Fibroblast of lung (primary cell): ENCODE data around the gene SIPA1. TPM values are rescaled to one million over a fixed set of nuclear protein-coding genes. Genes with fewer than 3 reads are reported as not detected.

Source experiments
- DNase-seq, 2 donors: peaks; one replicate each; pipeline versions ENCODE4 v3.0.0 to v3.0.0-alpha.2; 2010; ENCODE audit warnings: low read depth in 2 of 2
- H2AFZ ChIP-seq: 2 replicates; pipeline ENCODE4 v1.5.1; 2012; ENCODE audit warnings: low read length, control low read depth, inconsistent platforms
- H3K27ac ChIP-seq: 2 replicates; pipeline ENCODE4 v1.5.1; 2011; ENCODE audit warnings: low read length, control low read depth; ENCODE audit not compliant: insufficient read depth
- H3K27me3 ChIP-seq: 2 replicates; pipeline ENCODE4 v1.5.1; 2011; ENCODE audit warnings: mild to moderate bottlenecking, low read length; ENCODE audit not compliant: control insufficient read depth, insufficient read depth
- H3K36me3 ChIP-seq: 2 replicates; pipeline ENCODE4 v1.5.1; 2011; ENCODE audit warnings: low read length; ENCODE audit not compliant: control insufficient read depth, insufficient read depth
- H3K4me1 ChIP-seq: 2 replicates; pipeline ENCODE4 v1.5.1; 2011; ENCODE audit warnings: low read length; ENCODE audit not compliant: control insufficient read depth, insufficient read depth; ENCODE audit errors: extremely low read depth
- H3K4me2 ChIP-seq: 2 replicates; pipeline ENCODE4 v1.5.1; 2011; ENCODE audit warnings: low read length, control low read depth; ENCODE audit not compliant: insufficient read depth; ENCODE audit errors: extremely low read depth
- H3K4me3 ChIP-seq, 4 experiments: fragments of 200-600 bp in 1 of 4; sonication (generic) in 1 of 4; replicated peaks in 1 of 4; 2 replicates each; pipeline ENCODE4 v1.5.1; 2011 to 2016; ENCODE audit warnings: low read length in 4 of 4, low read depth in 3 of 4, mild to moderate bottlenecking in 3 of 4, control low read depth in 2 of 4, inconsistent platforms in 1 of 4, mixed read lengths in 1 of 4; ENCODE audit not compliant: insufficient read depth in 1 of 4; ENCODE audit errors: control extremely low read depth in 1 of 4
- H3K79me2 ChIP-seq: 2 replicates; pipeline ENCODE4 v1.5.1; 2012; ENCODE audit warnings: mild to moderate bottlenecking, low read length, inconsistent platforms; ENCODE audit not compliant: control insufficient read depth, insufficient read depth
- H3K9ac ChIP-seq: 2 replicates; pipeline ENCODE4 v1.5.1; 2011; ENCODE audit warnings: mild to moderate bottlenecking, low read length, control low read depth; ENCODE audit not compliant: insufficient read depth
- H3K9me3 ChIP-seq: 2 replicates; pipeline ENCODE4 v1.5.1; 2012; ENCODE audit warnings: low read depth, low read length; ENCODE audit not compliant: control insufficient read depth, insufficient read depth
- H4K20me1 ChIP-seq: 2 replicates; pipeline ENCODE4 v1.5.1; 2011; ENCODE audit warnings: low read length; ENCODE audit not compliant: control insufficient read depth, insufficient read depth; ENCODE audit errors: extremely low read depth
- EZH2 ChIP-seq: IDR thresholded peaks from 2 replicates; pipeline ENCODE4 v1.5.1; 2012; ENCODE audit warnings: low read length, control low read depth, mild to moderate bottlenecking; ENCODE audit errors: missing control alignments
- polyA plus RNA-seq, 2 donors: library from polyadenylated mRNA; depleted of rRNA in 1 of 2; stranded (reverse) in 1 of 2; unstranded in 1 of 2; fragments of >200 nt; gene quantifications; 2 replicates each; pipeline ENCODE4 v1.2.1, GENCODE V29; 2011 to 2012; ENCODE audit warnings: missing spikeins in 1 of 2
- total RNA-seq: library from RNA; depleted of rRNA; stranded (reverse); fragments of >200 nt; gene quantifications from 2 replicates; pipeline ENCODE4 v1.2.1, GENCODE V29; 2014
- TF ChIP-seq, protein P1 (sequence below), 2 donors: IDR thresholded peaks in 1 of 2; conservative IDR thresholded peaks in 1 of 2; 1 replicate in 1 of 2; 2 replicates in 1 of 2; pipeline ENCODE4 v1.5.1; 2011 to 2012; ENCODE audit warnings: low read length in 2 of 2, control low read depth in 1 of 2, inconsistent platforms in 1 of 2, low read depth in 1 of 2, mild to moderate bottlenecking in 1 of 2

SIPA1 gene
- total and polyA plus RNA-seq, 2 donors (not counting 1 experiment from before 2014, with no cell fraction given) = 7.8 to 32.5 TPM

DNA sequence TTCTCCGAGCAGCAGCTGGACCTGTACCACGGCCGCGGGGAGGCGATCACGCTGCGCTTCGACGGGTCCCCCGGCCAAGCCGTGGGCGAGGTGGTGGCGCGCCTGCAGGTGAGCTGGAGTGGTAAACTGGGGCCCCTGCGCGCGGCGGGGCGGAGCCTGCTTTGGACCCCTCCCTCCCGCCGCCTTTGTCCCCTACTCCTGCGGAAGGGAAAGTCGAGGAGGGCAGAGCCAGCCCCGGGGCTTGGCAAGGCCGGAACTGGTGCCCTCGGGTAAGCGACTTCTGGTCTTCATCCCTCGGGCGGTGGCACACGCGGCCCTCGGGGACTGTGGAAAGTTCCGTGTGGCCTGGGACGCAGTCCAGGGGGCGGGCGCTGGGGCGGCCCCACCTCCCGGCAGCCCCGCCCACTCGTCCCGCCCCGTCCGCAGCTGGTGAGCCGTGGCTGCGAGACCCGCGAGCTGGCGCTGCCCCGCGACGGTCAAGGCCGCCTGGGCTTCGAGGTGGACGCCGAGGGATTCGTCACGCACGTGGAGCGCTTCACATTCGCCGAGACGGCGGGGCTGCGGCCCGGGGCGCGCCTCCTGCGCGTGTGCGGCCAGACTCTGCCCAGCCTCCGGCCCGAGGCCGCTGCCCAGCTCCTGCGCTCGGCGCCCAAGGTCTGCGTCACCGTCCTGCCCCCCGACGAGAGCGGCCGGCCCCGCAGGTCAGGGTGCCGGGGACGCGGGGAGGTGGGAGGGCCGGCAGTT, 9.2 kb downstream of the SIPA1 start:
- H3K27ac ChIP-seq = no peak overlapping the region
- no peaks in the 10 kb centered on the region for H3K79me2 ChIP-seq
- DNase-seq = peak; percentile 30 to 39
- no peaks in the 10 kb centered on the region for H4K20me1 ChIP-seq
- no peak overlapping the region for H3K4me2 ChIP-seq
- H3K9ac ChIP-seq = no peak overlapping the region
- no peaks in the 10 kb centered on the region for H3K27me3 ChIP-seq
- peaks cover 39% of the 10 kb centered on the region for H3K36me3 ChIP-seq
- H2AFZ ChIP-seq = no peak overlapping the region
- H3K4me1 ChIP-seq = peaks cover 23% of the 10 kb centered on the region
- no peak overlapping the region for H3K4me3 ChIP-seq
- TF ChIP-seq EZH2 = no peak
- no peaks in the 10 kb centered on the region for H3K9me3 ChIP-seq

DNA sequence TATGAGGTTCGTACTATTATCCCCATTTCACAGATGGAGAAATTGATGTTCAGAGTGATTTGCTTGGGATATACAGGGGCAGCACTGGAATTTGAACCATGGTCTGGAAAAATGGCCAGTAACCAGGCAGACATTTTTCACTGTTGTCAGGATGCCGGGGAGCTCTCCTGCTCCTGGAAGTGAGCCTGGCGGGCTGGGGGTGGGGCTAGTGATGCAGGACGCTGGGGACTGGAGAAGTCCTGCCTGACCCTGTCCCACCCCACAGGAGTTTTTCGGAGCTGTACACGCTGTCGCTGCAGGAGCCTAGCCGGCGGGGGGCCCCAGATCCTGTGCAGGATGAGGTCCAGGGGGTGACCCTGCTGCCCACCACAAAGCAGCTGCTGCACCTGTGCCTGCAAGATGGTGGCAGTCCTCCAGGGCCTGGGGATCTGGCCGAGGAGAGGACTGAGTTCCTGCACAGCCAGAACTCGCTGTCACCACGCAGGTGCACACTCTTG, 11.1 kb downstream of the SIPA1 start:
- Histone ChIP-seq H3K9ac (no peak overlapping the region), H3K9me3 (no peaks in the 10 kb centered on the region), H2AFZ (no peak overlapping the region), H4K20me1 (no peaks in the 10 kb centered on the region), H3K36me3 (peaks cover 43% of the 10 kb centered on the region), H3K4me2 (no peak overlapping the region), H3K79me2 (no peaks in the 10 kb centered on the region), H3K27me3 (no peaks in the 10 kb centered on the region), H3K27ac (no peak overlapping the region), H3K4me1 (peaks cover 26% of the 10 kb centered on the region), H3K4me3 (no peak overlapping the region)
- peak in 1 of 2 donors; percentile 18 for DNase-seq
- TF ChIP-seq, protein P1, sequence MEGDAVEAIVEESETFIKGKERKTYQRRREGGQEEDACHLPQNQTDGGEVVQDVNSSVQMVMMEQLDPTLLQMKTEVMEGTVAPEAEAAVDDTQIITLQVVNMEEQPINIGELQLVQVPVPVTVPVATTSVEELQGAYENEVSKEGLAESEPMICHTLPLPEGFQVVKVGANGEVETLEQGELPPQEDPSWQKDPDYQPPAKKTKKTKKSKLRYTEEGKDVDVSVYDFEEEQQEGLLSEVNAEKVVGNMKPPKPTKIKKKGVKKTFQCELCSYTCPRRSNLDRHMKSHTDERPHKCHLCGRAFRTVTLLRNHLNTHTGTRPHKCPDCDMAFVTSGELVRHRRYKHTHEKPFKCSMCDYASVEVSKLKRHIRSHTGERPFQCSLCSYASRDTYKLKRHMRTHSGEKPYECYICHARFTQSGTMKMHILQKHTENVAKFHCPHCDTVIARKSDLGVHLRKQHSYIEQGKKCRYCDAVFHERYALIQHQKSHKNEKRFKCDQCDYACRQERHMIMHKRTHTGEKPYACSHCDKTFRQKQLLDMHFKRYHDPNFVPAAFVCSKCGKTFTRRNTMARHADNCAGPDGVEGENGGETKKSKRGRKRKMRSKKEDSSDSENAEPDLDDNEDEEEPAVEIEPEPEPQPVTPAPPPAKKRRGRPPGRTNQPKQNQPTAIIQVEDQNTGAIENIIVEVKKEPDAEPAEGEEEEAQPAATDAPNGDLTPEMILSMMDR (conservative IDR thresholded peaks at IDR 0.05 in 1 of 2, IDR thresholded peaks at IDR 0.05 in 1 of 2; ENCODE audit: low read depth in 1 of 2, low read length in 2 of 2) = no peak
- TF ChIP-seq EZH2 = no peak

- Histone ChIP-seq H3K9me3 (no peaks in the 10 kb centered on the region), H3K4me1 (peaks cover 26% of the 10 kb centered on the region), H3K27me3 (no peaks in the 10 kb centered on the region), H3K79me2 (no peaks in the 10 kb centered on the region), H3K36me3 (peaks cover 46% of the 10 kb centered on the region), H3K4me3 (no peak overlapping the region), H3K4me2 (no peak overlapping the region), H3K27ac (no peak overlapping the region), H3K9ac (no peak overlapping the region), H4K20me1 (no peaks in the 10 kb centered on the region), H2AFZ (no peak overlapping the region)
- DNase-seq = no peak
- TF ChIP-seq EZH2 = no peak
- TF ChIP-seq, protein P1 (conservative IDR thresholded peaks at IDR 0.05 in 1 of 2, IDR thresholded peaks at IDR 0.05 in 1 of 2; ENCODE audit: low read depth in 1 of 2, low read length in 2 of 2) = no peak
Measured at GRCh38 chr11:65649656-65650546, 12.0 kb downstream of the SIPA1 start.
